NCI-H82 (cell line): ENCODE measurements around the gene DIO1.

Experiments
- DNase-seq: peaks from one replicate; lab custom pipeline; 2025; lab: John Stamatoyannopoulos, UW

The DIO1 gene

DNA sequence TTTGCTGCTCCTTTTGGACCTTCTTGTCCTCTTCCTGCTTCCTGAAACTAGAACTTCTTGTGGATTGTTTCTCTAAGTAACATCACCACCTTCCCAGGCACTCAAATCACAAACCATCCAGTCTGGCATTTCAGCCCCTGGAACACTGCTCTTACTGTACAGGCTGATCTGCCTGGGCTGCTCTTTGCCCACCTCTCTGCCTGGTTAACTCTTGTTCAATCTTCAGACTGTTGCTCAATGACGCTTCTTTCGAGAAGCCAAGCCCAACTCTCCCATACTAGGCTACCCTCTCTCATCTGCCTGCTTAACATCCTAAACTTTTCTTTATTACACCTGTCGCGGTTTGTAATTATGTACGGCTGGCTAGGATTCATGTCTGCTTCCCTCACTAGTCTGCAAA lies 657 bp downstream of the DIO1 start:
- no peak for DNase-seq

DNA sequence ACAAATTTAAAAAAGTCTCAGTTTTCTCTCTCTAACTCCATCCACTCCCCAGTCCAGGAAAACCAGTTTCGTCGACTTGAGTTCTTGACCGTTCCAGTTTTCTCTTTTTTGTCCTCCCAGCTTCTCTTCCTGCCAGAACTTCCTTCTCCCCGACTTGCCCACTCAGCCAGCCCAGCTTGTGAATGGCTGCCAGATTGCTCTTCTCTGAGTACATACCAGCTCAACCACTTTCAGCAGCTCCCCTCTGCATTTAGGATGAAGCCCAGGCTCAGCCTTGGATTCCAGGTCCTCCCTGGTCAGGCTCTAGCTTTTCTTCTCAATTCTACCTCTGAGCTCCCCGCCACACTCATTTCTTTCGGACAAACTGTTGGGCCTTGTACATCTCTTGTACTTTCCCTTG lies 1.4 kb downstream of the DIO1 start:
- DNase-seq, result no peak

DNA sequence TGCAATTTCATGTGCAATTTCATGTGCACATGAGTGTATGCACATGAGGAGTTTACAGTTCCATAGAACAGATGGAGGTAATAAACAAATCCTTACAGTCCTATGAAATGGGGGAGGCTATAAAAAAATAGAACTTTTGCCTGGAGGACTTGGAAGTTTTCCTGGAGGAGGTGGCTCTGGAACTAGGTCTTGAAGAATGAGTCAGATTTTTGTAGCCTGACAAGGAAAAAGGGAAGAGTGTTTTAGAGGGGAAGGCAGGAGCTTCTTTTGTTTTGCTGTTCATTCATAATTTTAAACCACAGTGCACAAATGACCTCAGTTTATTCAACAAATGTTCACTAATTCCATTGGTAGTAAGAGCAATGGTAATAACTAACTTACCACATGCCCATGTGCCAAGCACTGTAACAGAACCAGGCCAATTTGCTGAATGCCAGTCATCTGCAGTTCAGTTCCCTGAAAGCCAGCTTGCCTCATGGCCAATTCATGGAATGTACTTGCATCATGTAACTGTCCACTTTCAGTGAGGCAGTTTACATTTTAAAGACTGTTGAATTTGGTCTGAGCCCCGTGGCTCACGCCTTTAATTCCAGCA lies 2.7 kb downstream of the DIO1 start:
- DNase-seq, result no peak

DNA sequence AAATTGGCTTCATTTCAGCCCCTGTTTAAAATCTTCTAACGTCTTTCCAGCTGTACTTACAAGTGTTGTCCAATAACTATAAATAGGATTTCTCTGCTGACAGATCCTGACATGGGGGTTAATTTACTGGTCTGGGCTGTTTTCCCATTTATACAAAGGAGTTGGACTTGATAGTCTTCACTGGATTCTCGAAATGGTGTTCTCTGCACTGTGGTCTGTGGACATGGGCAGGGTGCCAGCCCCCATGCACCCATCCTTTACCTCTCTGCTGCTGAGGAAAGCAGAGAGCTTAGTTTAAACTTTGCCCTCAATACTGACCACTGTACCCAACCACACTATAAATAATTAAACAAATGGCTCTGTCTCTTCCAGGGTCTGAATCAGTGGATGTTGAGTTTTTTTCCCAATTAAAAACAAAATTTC lies 5.2 kb downstream of the DIO1 start:
- DNase-seq, result no peak

DNA sequence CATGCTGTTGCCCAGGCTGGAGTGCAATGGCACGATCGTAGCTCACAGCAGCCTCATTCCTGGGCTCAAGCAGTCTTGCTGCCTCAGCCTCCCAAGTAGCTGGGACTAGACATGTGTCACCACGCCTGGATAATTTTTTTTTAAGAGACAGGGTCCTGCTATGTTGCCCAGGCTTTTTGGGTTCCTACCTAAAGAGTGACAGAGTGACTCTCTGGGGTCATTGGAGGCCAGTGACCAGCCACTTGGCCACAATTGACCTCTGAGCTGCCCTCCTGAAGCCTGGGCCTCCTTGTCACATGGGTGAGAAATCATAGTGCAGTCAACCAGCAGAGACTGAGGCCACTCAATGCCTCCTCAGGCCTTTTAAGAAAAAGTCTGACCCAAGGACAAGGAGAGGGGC lies 5.7 kb downstream of the DIO1 start:
- no peak for DNase-seq

DNA sequence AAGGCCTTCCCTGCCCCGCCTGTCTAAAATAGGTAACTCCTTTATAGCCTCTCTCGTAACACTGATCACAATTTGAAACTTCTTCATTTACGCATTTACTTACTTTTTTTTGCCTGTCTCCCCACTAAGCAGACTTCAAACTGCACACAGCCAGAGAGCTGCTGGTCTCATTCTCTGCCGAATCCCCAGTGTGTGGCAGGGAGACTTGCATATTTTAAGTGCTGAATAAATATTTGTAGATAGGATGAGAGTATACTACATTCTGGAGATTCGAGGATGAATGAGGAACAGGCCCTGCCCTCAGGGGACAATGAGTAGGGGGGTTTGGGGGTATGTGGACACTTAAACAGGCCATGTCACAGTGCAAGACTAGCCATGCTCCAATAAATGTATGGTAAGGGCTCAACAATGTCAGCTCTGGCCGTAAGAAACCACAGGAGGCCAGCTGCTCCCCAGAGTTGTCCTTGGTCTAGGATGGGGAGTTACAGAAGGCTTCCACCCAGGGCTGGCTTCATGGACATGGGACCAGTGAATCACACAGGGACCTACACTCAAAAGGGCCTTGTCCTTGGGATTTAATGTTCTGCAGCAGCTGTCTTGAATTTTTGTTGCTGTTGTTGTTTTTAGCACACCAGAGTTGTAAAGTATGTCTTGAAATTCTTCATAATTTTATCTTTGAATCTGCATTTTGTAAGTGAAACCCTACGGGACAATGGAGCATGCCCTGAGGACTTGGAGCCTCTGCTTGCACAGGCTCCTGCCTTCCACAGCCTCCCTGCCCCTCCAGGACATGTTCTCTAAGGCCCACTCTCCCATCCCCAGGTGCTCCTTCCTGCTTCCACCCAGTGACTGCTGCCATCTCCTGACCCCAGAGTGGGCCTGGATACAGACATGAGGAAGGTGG lies 8.5 kb downstream of the DIO1 start:
- no peak for DNase-seq

DNA sequence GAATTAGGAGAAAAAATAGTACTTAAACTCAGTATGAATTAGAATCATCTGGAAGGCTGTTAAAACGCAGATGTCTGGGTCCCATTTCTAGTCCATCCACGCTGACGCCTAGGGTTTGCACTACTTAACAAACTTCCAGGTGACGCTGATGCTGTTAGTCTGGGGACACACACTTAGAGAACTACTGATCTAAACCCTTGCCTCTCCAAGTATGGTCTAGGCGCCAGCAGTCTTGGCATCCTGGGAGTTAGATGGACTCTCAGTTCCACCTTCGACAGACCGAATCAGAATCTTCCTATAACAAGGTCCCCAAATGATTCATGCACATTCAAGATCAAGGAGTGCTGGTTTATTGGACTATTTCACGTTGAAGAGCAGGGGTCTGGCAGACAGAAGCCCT lies 11.5 kb downstream of the DIO1 start:
- DNase-seq, result no peak

DNA sequence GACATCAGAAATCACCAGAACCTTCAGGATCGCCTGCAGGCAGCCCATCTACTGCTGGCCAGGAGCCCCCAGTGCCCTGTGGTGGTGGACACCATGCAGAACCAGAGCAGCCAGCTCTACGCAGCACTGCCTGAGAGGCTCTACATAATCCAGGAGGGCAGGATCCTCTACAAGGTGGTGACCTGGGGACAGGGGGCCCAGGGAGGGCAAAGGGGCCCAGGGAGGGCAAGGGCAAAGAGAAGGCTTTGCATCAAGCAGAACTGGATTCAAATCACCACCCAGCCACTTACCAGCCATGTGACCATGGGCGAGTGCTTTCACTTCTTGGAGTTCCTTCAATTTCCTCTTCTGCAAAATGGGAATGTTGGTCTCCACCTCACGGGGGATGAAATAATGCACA lies 12.1 kb downstream of the DIO1 start:
- DNase-seq, result no peak

DNA sequence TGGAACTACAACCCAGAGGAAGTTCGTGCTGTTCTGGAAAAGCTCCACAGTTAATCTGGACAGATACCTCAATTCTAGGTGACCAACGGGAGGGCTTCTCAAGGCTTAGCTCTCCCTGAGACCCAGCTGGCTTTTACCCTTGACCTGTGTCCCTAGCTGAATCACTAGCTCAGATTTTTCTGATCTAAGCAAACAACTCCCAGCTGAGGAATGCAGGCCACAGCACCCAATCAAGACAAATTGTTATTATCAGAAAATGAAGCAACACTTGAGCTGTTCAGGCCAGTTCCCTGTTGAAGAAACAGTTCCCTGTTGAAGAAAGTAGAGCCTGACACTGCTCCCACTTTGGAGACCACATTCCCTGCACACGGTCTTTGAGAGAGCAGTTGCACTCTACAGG lies 16.0 kb downstream of the DIO1 start:
- no peak for DNase-seq

DNA sequence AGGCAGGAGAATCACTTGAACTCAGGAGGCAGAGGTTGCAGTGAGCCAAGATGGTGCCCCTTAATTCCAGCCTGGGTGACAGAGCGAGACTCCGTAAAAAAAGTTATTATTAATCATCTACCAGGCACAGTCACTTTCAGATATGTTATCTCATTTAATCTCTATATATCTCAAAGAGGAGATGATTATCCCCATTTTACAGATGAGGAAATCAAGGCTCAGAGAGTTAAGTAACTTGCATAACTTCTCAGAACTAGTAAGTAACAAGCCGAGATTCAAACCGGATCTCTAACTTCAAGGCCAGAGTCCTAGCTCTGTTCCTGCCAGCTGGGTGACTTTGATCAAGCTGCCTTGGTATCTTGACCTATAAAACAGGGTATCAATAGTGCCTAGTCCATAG lies 17.5 kb downstream of the DIO1 start:
- DNase-seq, result no peak

DNA sequence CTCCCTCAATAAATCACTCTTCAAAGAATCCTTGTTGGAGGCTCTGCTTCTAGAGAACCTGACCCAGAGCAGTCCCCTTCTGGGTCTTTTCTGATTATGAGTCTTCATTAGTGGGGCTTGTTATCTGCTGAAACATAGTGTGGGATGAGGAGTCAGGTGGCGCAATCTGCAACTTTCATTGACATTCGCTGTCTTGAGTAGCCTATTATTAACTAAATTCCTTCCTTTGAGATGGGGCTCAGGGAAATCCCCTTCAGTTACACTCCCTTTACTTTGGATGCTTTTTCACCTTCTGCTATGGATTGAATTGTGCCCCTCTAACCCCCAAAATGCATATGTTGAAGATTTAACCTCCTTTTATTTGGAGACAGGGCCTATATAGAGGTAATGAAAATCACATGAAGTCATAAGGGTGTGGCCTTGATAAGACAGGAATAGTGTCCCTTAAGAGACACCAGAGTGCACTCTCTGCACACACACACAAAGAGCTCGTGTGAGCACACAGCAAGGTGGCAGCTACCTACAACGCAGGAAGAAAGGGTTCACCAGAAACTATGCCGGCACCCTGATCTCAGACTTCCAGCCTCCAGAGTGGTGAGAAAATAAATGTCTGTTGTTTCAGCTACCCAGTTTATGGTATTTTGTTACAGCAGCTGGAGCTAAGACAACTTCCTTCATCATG lies 19.5 kb downstream of the DIO1 start:
- no peak for DNase-seq

DNA sequence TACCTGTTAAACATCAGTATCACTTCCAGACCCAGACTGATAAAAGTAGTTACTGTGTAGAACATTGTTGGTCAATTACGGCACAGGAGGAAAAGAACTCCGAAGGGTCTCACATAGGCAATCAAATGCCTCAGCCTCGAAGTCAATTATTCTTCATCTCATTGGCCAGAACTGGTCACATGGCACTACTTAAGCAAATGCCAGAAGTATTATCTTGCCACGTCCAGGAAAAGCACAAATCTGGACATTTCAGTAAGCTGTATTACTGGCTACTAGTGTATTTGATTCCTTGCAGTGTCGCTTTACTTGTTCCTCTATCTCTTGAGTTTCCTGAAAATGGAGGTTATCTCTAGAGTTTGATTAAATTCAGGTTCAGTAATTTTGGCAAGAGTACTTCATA lies 24.4 kb downstream of the DIO1 start:
- DNase-seq, result peak; percentile 13

DNA sequence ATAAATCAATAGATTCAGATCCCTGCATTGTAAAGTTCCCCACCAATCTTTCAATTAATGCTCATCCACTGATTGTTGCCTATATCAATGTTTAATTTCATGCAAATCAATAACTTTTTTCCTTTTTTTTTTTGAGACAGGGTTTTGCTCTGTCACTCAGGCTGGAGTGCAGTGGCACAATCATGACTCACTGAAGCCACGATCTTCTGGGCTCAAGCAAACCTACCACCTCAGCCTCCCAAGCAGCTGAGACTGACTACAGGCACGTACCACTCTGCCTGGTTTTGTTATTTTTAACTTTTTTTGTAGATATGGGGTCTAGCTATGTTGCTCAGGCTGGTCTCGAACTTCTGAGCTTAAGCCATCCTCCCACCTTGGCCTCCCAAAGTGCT lies 25.7 kb downstream of the DIO1 start:
- no peak for DNase-seq

DNA sequence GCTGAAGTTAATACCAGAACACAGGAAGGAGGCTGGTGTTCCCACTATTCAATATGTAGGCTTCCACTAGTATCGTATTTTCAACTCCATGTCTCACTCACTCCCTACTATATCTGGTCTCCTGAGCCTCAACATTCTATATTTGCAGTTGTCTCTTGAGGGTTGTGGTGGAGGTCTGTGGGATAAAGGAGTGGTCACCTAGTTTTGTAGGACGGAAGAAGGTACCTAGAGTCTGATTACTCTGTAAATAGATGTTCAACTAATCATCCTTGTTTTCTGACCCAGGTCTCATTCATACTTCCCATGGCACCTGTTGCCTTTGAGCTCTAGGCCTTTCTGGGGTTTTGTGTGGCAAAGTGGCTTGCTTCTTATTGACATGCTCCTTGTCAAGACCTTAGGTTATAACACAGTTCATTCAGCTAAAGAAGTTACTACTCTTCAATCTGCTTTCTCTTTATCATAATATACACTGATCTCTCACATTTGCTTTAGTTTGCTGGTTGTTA lies 33.4 kb downstream of the DIO1 start:
- DNase-seq, result no peak

DNA sequence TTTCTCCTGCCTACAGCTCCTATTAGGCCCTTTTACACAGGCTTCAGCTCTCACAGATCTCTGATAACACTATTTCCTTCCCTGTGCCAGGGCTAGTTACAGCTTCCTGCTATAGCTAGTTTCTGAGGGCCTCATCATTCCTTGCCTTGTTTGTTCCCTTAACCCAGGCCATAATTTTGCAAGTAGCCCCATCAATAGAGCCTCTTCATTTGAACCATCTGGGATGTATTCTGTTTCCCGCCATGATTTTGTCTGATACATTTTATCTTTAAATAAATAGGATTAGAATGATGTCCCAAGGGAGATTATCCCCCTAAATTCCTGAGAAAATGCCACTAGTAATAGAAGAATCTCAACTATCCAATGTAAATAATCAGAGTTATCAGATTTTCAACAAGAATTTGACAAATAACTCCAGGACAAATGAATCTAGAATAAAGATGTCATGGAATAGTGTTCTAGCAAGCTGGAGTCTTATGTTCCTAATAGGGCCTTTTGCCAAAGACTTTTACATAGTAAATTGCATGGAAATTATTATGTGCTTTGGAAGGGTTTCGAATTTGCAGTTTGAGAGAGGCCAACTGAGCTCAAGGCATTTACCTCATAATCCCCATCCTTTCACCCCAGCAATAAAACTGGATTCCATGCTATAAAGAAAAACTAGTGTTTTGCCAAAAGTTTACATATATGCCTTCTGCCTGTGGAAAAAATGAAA lies 35.4 kb downstream of the DIO1 start:
- peak; percentile 74 for DNase-seq

DNA sequence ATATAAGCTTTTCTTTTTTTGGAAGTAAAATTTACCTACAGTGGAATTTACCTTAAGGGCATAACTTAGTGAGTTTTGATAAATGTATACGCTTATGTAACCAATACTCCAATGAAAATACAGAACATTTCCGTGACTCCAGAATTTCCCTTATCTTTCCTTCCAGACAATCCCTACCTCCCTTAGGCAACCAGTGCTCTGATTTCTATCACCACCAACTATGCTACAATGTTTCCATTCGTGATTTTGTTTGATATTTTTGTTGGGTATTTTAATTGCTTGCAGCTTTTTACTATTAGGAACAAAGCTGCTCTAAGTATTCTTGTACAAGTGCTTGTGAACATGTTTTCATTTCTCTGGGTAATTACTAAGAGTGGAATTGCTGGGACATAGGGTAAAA lies 36.9 kb downstream of the DIO1 start:
- no peak for DNase-seq

DNA sequence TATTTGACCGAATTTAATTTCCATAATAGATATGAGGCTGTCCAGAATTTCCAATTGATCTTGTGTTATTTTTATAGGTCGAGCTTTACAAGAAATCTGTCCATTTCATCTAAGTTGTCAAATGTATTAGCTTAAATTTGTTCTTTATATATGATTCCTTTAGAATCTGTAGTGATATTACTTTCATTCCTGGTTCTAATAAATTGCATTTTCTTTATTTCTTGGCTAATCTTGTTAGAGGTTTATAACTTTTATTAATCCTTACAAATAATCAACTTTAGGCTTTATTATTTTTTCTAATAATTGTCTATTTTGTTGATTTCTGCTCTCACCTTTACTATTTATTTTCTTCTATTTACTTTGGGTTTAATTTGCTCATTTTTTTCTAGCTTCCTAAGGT lies 37.5 kb downstream of the DIO1 start:
- DNase-seq, result no peak

DNA sequence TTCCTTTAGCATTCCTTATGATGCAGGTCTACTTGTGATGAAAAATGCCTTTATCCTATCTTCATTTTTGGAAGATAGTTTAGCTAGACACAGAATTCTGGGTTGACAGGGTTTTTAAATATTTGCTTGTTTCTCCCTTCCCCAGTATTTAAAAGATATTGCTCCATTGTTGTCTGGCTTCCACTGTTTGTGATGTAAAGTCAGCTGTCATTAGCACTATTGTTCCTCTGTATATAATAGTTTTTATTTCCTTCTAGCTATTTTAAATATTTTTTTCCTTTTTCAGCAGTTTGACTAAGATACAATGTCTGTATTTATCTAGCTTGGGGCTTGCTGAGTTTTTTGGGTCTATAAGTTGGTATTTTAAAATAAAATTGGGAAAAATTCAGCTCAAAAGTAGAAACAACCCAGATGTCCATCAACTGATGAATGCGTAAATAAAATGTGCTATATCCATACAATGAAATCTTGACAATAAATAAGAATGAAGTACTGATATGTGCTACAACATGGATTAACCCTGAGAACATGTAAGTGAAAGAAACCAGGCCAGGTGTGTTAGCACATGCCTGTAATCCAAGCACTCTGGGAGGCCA lies 40.3 kb downstream of the DIO1 start:
- DNase-seq, result no peak

DNA sequence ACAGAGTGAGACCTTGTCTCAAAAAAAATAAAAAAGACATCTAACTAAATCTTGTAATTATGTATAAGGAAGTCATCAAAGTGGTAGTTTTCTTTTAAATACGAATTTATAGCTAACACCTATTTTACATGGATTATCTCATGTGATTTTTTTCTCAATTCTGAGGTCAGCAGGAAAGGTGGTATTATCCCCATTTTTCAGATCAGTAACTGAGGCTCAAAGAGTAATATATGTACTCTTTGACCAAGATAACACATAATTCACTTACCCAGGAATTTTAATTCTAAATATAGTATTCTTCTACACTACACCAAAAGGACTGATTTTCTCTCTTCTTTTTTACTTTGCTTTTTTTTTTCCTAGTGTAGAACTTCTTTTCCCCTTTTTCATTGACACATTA lies 42.4 kb downstream of the DIO1 start:
- DNase-seq, result no peak

DNA sequence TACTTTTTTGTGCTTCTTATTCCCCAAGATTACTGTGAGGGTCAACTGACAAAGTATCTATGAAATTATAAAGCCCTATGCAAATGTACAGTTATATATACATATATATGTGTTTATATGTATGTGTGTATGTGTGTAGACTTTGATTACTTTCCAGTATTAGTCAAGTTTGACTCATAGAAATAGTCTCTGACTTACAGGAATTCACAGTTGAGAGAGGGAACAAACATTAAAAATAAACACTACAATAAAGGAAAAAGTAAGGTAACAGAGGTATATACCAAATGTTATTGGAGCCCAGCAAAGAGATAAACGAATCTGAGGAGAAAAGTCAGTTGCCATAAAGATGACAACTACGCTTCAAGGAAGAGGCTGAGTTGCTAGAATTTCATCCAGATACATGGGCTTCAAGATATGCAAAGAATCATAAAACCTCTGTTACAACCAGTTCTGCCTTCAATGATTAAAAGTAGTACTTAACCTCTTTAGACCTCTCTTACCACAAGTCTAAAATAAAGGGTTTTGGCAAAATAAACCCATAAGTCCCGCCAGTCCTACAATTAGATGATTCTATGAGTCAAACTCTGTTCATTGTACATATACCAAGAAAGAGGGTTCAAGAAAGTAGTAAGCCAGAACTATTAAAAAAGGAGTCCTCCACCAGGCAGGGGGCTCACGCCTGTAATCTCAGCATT lies 44.3 kb downstream of the DIO1 start:
- DNase-seq, result no peak
